ENCODE data around the gene SIGLEC8. TPM values are rescaled to one million over a fixed set of nuclear protein-coding genes. Genes with fewer than 3 reads are reported as not detected.
A peak's percentile ranks its signal among the peaks of the same experiment; 100 is the strongest.

The SIGLEC8 gene
- total and polyA plus RNA-seq, 9 of the 15 experiments (the other 6 are each of a cell fraction or from before 2014, with no cell fraction given), result 0.04 to 0.65 (median 0.39) TPM

- TF ChIP-seq CTCFL (IDR thresholded peaks at IDR 0.05; ENCODE audit: borderline replicate concordance, insufficient read depth, low read depth, low read length, poor library complexity, severe bottlenecking), result no peak
- TF ChIP-seq NEUROD1 (IDR thresholded peaks at IDR 0.05; ENCODE audit: borderline replicate concordance, low read depth, low read length, partially characterized antibody), result peak; percentile 49
- TF ChIP-seq KDM2B (CRISPR knock-in tag; IDR thresholded peaks at IDR 0.05), result no peak
- no peak for TF ChIP-seq LEF1 (IDR thresholded peaks at IDR 0.05)
- TF ChIP-seq GTF3C2 (IDR thresholded peaks at IDR 0.05; ENCODE audit: borderline replicate concordance, extremely low read depth, insufficient read length), result no peak
- TF ChIP-seq ZBTB17 (CRISPR knock-in tag; IDR thresholded peaks at IDR 0.05), result no peak
- peak; percentile 76 for TF ChIP-seq ETV1 (tag; conservative IDR thresholded peaks at IDR 0.05; ENCODE audit: low read depth)
- no peak for TF ChIP-seq HCFC1 (IDR thresholded peaks at IDR 0.05; ENCODE audit: low read depth, low read length)
- TF ChIP-seq RUNX1 (IDR thresholded peaks at IDR 0.05; ENCODE audit: low read depth), result no peak
- TF ChIP-seq EGR1 (conservative IDR thresholded peaks at IDR 0.05), result peak; percentile 96
- no peak; the same call in 1 of the 2 replicates for TF ChIP-seq SMARCA4 (IDR thresholded peaks at IDR 0.05)
- TF ChIP-seq RBFOX2 (IDR thresholded peaks at IDR 0.05; ENCODE audit: low read depth, low read length), result 0 out of 2 replicates have a peak, but pooled peaks have one; percentile 5
- 0 out of 2 replicates have a peak, but pooled peaks have one; percentile 27 for TF ChIP-seq ZNF395 (CRISPR knock-in tag; IDR thresholded peaks at IDR 0.05)
- no peak for TF ChIP-seq ZNF76 (CRISPR knock-in tag; IDR thresholded peaks at IDR 0.05; ENCODE audit: borderline replicate concordance)
- TF ChIP-seq FOXM1 (IDR thresholded peaks at IDR 0.05; ENCODE audit: low read depth), result no peak
- TF ChIP-seq FOXM1 (CRISPR knock-in tag; IDR thresholded peaks at IDR 0.05; ENCODE audit: low read depth), result no peak
- TF ChIP-seq SMAD4 (CRISPR knock-in tag; conservative IDR thresholded peaks at IDR 0.05), result no peak
- no peak for TF ChIP-seq NCOA2 (IDR thresholded peaks at IDR 0.05; ENCODE audit: partially characterized antibody in 2 of 2)
- no peak for TF ChIP-seq HMG20A (CRISPR knock-in tag; conservative IDR thresholded peaks at IDR 0.05)
- peak; percentile 29; the same call in 1 of the 2 replicates for TF ChIP-seq EP300 (IDR thresholded peaks at IDR 0.05; ENCODE audit: low read length)
- no peak for TF ChIP-seq MTA2 (IDR thresholded peaks at IDR 0.05; ENCODE audit: low read depth)
- TF ChIP-seq FOSL1 (tag; conservative IDR thresholded peaks at IDR 0.05), result peak; percentile 65
Measured at GRCh38 chr19:51441410-51442390, 16.6 kb downstream of the SIGLEC8 start (continued).

Data from K562 (cell line).